ENCODE data around the gene MS4A6A.
"Not testable (repeated sequence)": the region's sequence is repeated elsewhere in the genome, so short reads cannot be mapped to it uniquely, and the experiment has no call there.

Gene MS4A6A

DNA sequence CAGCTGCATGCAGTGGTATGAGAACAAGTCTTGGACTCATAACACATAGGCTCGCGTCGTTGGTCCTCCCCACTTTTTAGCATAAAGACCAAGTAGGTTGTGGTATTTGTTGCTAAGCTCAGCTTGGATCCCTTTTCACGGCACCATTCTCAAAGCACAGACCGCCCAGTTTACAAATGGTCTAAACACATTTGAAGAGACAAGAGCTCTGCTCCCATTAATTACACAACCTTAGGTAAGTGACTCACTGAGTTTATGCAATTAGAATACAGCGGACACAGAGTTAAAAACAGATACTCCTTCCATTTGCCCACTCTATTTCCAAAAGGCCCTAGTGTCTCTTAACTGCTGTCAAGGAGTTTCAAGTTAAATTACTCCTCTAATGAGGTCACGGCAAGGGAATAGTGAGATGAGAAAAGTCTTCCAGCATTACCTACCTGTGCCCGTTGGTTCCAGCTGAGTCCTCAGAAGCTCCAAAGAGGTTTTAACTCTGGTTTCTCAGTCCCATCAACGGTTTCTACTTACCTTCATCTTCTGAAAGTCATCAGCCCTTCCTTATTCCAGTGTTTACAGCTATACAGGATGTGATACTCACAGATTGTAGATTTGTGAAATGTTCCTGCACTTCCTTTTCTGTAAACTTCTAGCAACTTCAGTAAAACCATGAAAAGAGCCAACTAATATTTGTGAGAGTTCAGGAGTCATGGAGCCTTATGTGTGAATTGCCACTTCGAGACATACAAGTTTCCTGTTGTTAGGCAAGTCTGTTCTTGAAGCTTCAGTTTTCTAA, at the start of gene MS4A6A:
Gene MS4A6A, minus strand, starts transcription at position 543 of the 790 bp plus-strand sequence. CDS start 1,356 bp downstream, outside the sequence.
- no peak for DNase-seq

- no peak for DNase-seq
These were observed 47.8 kb upstream of the MS4A6A start for GRCh38 chr11:60230681-60231080.

DNA sequence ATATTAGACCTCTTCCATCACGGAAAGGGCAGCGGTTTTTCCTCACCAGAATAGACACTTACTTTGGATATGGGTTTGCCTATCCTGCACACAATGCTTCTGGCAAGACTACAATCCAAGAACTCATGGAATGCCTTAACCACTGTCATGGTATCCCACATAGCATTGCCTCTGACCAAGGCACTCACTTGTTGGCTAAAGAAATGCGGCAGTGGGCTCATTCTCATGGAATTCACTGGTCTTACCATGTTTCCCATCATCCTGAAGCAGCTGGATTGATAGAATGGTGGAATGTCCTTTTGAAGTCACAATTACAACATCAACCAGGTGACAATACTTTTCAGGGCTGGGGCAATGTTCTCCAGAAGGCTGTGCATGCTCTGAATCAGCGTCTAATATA, 39.3 kb upstream of the MS4A6A start:
- no peak for DNase-seq

GRCh38 chr11:60221692-60222091, 38.8 kb upstream of the MS4A6A start:
- DNase-seq, result no peak

GRCh38 chr11:60221181-60221580, 38.3 kb upstream of the MS4A6A start:
- DNase-seq, result no peak

GRCh38 chr11:60214386-60214785, 31.5 kb upstream of the MS4A6A start:
- no peak for DNase-seq

DNA sequence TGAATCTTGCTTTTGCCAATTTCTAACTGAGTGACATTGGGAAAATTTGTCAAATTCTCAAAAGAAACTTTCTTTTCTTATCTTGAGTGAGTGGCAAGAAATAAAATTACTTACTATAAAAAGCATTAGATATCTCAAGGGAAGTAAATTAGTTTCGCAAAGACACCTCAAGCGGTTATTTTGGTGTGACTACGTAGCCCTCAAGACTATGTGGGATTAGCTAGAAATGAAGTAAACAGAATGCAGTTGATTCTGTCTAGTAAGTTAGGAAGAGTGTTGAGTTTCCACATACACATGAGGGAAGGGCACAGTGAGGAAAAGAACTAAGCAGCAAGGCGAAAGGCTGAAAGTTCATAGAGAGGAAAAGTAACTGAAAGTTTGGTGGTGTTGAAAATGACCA, 28.3 kb upstream of the MS4A6A start:
- DNase-seq, result no peak

DNA sequence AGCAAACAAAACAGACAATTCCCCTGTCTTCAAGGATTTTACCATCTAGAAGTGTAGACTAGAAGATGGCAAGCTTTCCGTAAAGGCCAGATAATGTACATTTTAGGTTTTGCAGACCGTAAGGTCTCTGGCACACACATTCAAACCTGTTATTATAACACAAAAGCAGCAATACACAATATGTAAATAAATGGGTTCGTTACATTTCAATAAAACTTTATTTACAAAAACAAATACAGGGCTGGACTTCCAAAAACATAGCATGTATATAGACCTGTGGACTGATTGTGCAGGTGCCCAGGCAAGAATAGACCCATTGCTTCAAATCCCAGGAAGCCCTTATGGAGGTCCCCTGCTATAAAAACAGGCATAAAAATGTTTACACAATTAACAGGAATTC, 27.1 kb upstream of the MS4A6A start:
- DNase-seq, result no peak

DNA sequence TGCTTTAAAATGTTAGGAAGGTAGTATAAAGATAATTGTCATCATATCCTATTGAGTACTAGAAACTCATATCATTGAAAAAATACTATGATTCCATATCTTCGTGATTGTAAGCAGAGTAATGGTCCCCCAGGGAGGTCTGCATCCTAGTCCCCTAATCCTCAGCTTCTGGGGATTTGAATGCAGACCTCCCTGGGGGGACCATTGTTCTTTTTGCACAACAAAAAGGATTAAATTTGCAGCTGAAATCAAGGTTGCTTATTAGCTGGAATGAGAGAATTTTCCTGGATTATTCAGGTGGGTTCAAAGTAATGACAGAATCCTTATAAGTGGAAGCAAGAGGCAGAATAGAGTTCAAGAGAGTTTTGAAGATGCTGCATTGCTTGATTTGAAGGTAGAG, 26.1 kb upstream of the MS4A6A start:
- DNase-seq, result no peak

DNA sequence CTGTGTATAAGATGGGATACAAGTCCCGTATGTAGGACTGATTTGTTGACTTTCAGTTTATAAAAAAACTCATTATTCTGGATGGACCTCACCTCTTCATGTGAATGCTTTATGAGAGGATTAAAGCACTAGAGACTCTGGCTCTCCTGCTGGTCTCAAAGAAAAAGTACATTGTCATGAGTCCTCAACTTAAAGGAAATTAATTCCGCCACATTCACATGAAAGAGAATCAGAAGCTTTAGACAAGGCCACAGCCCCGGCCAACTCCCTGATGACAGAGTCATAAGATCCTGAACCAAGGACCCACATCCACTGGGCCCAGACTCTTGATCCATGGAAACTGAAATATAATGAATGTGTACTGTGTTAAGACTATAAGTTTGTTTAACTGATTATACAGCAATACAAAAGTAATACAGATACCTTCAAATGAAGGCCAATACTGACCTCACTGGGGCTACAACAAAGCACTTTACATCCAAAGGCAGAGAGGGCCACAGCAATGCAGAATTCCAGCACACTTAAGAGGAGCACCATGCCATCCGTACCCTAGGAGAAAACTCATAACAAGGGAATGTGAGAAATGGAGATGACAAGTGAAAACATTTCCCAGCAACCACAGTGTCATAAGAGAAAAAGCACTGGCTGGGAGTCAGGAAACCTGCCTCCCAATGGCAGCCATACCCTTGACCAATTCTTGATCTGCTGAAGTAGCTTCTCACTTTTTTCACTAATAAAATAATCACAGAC, 25.4 kb upstream of the MS4A6A start:
- DNase-seq, result no peak

DNA sequence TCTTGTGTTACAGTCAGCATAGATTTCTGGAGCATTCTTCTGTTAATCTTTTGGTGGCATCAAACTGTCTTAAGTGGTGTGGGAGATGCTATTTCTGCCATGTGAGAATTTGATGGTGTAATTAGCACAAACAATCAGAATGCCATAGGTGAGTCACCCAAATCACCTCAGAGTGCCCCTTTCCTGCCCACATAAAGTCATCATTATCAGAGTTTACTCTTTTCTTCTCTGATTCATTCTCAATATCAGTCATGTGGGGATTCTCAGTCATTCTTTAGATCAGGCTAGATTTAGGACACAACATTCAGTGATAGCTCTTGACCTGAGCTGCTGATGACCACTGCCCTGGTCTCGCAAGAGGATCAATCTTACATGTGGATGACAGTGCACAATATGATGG, 23.7 kb upstream of the MS4A6A start:
- DNase-seq, result no peak

- DNase-seq, result no peak
These were observed 22.0 kb upstream of the MS4A6A start for GRCh38 chr11:60204922-60205321.

DNA sequence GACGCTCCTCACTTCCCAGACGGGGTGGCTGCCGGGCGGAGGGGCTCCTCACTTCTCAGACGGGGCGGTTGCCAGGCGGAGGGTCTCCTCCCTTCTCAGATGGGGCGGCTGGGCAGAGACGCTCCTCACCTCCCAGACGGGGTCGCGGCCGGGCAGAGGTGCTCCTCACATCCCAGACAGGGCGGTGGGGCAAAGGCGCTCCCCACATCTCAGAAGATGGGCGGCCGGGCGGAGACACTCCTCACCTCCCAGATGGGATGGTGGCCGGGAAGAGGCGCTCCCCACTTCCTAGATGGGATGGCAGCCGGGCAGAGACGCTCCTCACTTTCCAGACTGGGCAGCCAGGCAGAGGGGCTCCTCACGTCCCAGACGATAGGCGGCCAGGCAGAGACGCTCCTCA, 18.5 kb upstream of the MS4A6A start:
- DNase-seq, result not testable (repeated sequence)

GRCh38 chr11:60197442-60197841, 14.6 kb upstream of the MS4A6A start:
- DNase-seq, result no peak

- DNase-seq, result no peak
These were observed 13.1 kb upstream of the MS4A6A start for GRCh38 chr11:60195923-60196368.

- no peak for DNase-seq
These were observed 11.6 kb upstream of the MS4A6A start for GRCh38 chr11:60194511-60194910.

GRCh38 chr11:60193687-60194433, 11.0 kb upstream of the MS4A6A start:
- peak; percentile 31 for DNase-seq

GRCh38 chr11:60192564-60192963, 9.7 kb upstream of the MS4A6A start:
- DNase-seq, result not testable (repeated sequence)

DNA sequence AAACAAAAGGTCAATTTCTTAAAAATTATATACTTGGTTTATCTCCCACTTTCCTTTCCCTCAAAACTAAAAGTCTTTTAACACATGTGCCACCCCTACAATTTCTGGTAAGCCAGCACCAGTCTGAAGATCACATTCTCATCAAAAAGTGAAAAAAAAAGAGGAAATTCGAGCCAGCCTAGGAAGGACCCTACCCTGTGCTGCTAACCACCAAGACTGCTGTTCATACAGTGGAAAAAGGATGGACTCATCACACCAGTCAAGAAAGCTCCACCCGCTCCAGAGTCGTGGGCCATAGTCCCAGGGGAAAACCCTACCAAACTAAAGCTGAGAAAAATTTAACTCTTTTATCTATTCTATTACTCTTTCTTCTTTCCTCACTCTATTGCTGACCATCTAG, 5.6 kb upstream of the MS4A6A start:
- DNase-seq, result not testable (repeated sequence)

DNA sequence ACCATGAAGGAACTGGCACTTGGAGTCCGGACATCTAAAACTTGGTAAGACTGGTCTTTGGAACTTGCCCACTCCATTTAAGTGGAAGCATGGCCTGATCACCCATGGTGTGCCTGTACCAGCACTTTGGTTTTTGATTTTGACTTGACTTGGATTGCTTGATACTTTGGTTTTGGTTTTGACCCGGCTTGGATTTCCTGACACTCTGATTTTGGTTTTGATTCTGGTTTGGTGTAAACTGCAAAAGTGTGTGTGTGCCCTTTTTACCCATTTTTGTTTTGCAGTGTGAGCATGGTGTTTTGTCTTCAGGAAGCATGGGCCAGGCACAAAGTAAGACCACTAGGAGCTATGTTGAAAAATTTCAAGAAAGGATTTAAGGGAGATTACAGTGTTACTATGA, 3.2 kb upstream of the MS4A6A start:
- not testable (repeated sequence) for DNase-seq

GRCh38 chr11:60185512-60185827, 2.6 kb upstream of the MS4A6A start:
- not testable (repeated sequence) for DNase-seq

- no peak for DNase-seq
These were observed 2.1 kb upstream of the MS4A6A start for GRCh38 chr11:60184824-60185511.

DNA sequence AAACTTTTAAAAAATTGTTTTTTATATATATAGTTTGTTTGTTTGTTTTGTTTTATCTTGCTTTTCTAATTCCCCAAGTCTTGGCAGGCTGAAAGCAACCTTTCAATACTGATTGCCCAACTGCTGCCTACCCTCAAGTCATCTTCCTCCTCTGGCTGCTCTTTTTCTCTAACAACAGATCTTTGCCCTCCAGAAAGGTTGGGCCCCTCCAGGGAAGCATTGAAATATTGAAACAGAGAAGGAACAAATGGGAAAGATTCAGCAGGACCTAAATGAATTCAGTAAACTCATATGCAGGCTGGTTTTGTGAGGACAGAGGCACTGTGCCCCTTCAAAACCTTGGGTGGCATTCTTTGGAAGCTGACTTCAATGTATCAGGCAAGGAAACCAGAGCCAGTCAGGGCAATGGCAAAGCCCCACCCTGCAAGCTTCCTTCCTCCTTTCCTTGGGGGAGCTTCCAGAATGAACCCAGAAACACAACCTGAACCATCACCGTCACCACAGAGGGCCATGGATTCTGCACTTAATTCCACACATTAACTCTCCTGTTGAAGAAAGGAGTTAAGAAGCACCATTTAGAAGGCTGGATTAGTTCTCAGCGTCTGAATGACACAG, 815 bp upstream of the MS4A6A start:
- no peak for DNase-seq
